Central memory CD4-positive, alpha-beta T cell (primary cell): ENCODE measurements around the gene MYOCD.
"Not testable (repeated sequence)": the region's sequence is repeated elsewhere in the genome, so short reads cannot be mapped to it uniquely, and the experiment has no call there.

Experiments
- DNase-seq: peaks from one replicate; pipeline ENCODE4 v3.0.0; 2022
- total RNA-seq, 3 experiments: gene quantifications; one replicate each; lab custom pipeline; 2026; lab: John Stamatoyannopoulos, UW

The MYOCD gene
- 0 reads per million in 3 experiments for total RNA-seq

- DNase-seq, result no peak
Observed at GRCh38 chr17:12665263-12666210, at the start of gene MYOCD. TSS of gene MYOCD (plus strand) at chr17:12665890. CDS start at chr17:12666189, 299 bp downstream.

GRCh38 chr17:12616161-12616560 is 49.5 kb upstream of the MYOCD start:
- DNase-seq, result no peak

- no peak for DNase-seq
Observed at GRCh38 chr17:12618557-12618956, 47.1 kb upstream of the MYOCD start.

- DNase-seq, result no peak
Observed at GRCh38 chr17:12619459-12620199, 46.1 kb upstream of the MYOCD start.

GRCh38 chr17:12620200-12620720 is 45.4 kb upstream of the MYOCD start:
- no peak for DNase-seq

GRCh38 chr17:12622726-12623125 is 43.0 kb upstream of the MYOCD start:
- DNase-seq, result no peak

- DNase-seq, result no peak
Observed at GRCh38 chr17:12623220-12623848, 42.4 kb upstream of the MYOCD start.

GRCh38 chr17:12624211-12624610 is 41.5 kb upstream of the MYOCD start:
- DNase-seq, result no peak

- no peak for DNase-seq
Observed at GRCh38 chr17:12625092-12625491, 40.6 kb upstream of the MYOCD start.

GRCh38 chr17:12627177-12627629 is 38.5 kb upstream of the MYOCD start:
- DNase-seq, result no peak

GRCh38 chr17:12627781-12628451 is 37.8 kb upstream of the MYOCD start:
- DNase-seq, result no peak

GRCh38 chr17:12631076-12631475 is 34.6 kb upstream of the MYOCD start:
- DNase-seq, result no peak

GRCh38 chr17:12632785-12633184 is 32.9 kb upstream of the MYOCD start:
- DNase-seq, result no peak

GRCh38 chr17:12634789-12635414 is 30.8 kb upstream of the MYOCD start:
- no peak for DNase-seq

- not testable (repeated sequence) for DNase-seq
Observed at GRCh38 chr17:12635996-12636395, 29.7 kb upstream of the MYOCD start.

GRCh38 chr17:12637015-12637414 is 28.7 kb upstream of the MYOCD start:
- no peak for DNase-seq

- DNase-seq, result no peak
Observed at GRCh38 chr17:12637745-12638651, 27.7 kb upstream of the MYOCD start.

- DNase-seq, result no peak
Observed at GRCh38 chr17:12640364-12640763, 25.3 kb upstream of the MYOCD start.

GRCh38 chr17:12641084-12641483 is 24.6 kb upstream of the MYOCD start:
- no peak for DNase-seq

- DNase-seq, result no peak
Observed at GRCh38 chr17:12642034-12642433, 23.7 kb upstream of the MYOCD start.

- no peak for DNase-seq
Observed at GRCh38 chr17:12643822-12644221, 21.9 kb upstream of the MYOCD start.
